Measurements from ENCODE around the gene TMEM72.

TMEM72 gene

GRCh38 chr10:44899450-44900080, 11.6 kb upstream of the TMEM72 start:
- no peak for TF ChIP-seq GATA3 (IDR thresholded peaks at IDR 0.05; ENCODE audit: low read depth, low read length)
- no peak for TF ChIP-seq GATA2 (IDR thresholded peaks at IDR 0.05; ENCODE audit: low read depth, low read length)

DNA sequence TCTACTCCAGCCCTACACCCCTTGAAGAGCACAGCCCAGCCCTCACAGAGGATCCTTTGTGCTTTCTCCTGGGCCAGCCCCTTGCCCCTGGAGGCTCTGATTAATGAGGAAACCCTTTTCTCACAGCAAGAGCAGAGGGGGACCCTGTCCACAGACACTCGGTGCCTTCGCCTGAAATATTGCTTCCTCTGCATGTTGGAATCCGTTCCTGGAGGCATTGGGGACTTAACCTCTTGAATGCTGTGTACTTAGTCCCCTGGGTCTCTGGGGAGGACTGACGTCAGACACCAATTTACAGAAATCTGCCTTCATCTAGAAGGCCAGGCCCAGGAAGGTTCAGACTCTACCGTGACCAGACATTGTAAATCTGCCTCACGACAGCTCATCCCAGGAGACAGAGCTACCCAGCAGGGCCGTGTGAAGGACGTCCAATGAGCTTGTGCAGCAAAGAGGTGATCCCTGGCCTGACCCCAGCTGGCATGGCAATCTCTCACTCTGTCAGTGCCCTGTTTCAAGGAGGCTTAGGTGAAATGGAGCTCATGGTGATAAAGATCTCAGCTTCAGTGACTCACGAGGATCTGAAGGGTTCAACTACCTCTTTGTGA, 8.1 kb upstream of the TMEM72 start:
- TF ChIP-seq GATA2 (IDR thresholded peaks at IDR 0.05; ENCODE audit: low read depth, low read length) (no peak), GATA3 (IDR thresholded peaks at IDR 0.05; ENCODE audit: low read depth, low read length) (no peak)

- no peak for TF ChIP-seq GATA2 (IDR thresholded peaks at IDR 0.05; ENCODE audit: low read depth, low read length)
- TF ChIP-seq GATA3 (IDR thresholded peaks at IDR 0.05; ENCODE audit: low read depth, low read length): no peak
These were observed 4.7 kb upstream of the TMEM72 start for GRCh38 chr10:44906486-44906885.

- TF ChIP-seq GATA2 (IDR thresholded peaks at IDR 0.05; ENCODE audit: low read depth, low read length) (no peak), GATA3 (IDR thresholded peaks at IDR 0.05; ENCODE audit: low read depth, low read length) (no peak)
These were observed 3.6 kb upstream of the TMEM72 start for GRCh38 chr10:44907556-44907955.

- no peak for TF ChIP-seq GATA3 (IDR thresholded peaks at IDR 0.05; ENCODE audit: low read depth, low read length)
- TF ChIP-seq GATA2 (IDR thresholded peaks at IDR 0.05; ENCODE audit: low read depth, low read length): no peak
These were observed 2.9 kb upstream of the TMEM72 start for GRCh38 chr10:44908066-44908749.

DNA sequence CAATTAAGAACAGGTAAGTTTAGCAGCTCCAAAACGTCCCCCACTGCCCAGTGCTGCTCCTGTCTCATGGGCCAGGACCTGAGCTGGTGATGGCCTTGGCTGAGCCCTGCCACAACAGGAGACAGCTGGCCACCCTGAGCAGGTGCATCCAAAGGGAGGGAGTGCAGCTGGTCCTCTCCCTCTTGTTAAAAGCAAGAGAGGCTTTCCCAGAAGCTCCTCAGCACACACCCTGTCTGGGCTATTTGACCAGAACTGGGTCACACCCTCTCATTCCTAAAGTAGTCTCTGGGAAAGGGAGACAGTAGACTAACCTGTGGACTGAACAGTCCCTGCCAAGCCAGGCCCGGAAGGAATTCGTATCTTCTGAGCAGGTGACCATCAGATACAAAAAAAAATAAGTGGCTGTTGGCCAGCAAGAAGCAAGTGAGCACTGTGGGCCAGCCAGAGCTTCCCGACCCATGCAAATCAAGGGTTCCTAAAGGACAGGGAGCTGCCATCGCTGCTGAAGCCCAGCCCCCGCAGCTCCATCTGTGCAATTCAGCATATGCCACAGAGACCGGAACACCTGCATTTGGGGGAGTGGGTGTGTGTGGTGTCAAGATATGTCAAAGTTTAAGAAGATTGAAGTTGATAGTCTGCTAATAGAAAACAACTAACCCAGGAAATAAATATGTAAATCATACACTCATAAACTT, 2.1 kb upstream of the TMEM72 start:
- no peak for TF ChIP-seq GATA3 (IDR thresholded peaks at IDR 0.05; ENCODE audit: low read depth, low read length)
- no peak for TF ChIP-seq GATA2 (IDR thresholded peaks at IDR 0.05; ENCODE audit: low read depth, low read length)

GRCh38 chr10:44909910-44910309, 1.2 kb upstream of the TMEM72 start:
- TF ChIP-seq GATA2 (IDR thresholded peaks at IDR 0.05; ENCODE audit: low read depth, low read length): no peak
- no peak for TF ChIP-seq GATA3 (IDR thresholded peaks at IDR 0.05; ENCODE audit: low read depth, low read length)

DNA sequence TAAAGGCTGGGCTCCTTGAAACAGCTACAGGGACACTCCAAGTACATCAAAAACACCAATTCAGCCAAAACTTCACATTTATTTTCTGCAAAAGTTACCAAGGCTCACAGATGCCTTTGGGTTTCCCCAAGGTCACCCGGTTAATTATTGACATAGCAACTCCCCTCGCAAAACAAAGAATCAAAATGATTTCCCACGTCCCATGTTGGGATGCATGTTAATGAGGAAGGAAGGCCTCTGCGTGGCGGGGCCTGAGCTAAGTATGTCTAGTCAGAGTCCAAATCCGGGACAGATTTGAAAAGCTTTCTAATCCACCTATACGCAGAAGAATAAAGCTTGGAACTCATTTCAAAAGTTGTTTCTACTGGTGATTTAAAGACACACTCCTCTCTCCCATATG, 535 bp upstream of the TMEM72 start:
- TF ChIP-seq GATA2 (IDR thresholded peaks at IDR 0.05; ENCODE audit: low read depth, low read length) (no peak), GATA3 (IDR thresholded peaks at IDR 0.05; ENCODE audit: low read depth, low read length) (no peak)

DNA sequence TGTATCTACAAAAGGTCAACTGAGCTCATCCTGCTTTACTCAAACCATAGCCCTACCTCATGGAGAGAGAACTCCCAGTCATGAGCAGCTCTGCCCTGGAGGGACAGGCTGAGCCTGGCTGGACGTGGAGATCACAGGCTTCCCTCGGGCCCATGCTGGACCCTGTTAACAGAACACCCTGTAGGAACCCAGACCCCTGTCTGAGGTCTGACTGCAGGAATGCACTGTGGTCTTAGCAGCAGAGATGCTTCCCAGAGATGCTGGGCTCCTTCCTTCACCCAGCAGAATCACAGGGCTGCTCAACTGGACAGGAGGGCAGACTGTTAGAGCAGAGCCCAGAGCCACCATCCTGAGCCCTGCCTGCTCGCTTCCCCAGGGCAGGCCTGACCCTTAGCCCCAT, 814 bp downstream of the TMEM72 start:
- TF ChIP-seq GATA2 (IDR thresholded peaks at IDR 0.05; ENCODE audit: low read depth, low read length) (no peak), GATA3 (IDR thresholded peaks at IDR 0.05; ENCODE audit: low read depth, low read length) (no peak)

GRCh38 chr10:44913350-44914081, 2.4 kb downstream of the TMEM72 start:
- TF ChIP-seq GATA2 (IDR thresholded peaks at IDR 0.05; ENCODE audit: low read depth, low read length): no peak
- no peak for TF ChIP-seq GATA3 (IDR thresholded peaks at IDR 0.05; ENCODE audit: low read depth, low read length)

DNA sequence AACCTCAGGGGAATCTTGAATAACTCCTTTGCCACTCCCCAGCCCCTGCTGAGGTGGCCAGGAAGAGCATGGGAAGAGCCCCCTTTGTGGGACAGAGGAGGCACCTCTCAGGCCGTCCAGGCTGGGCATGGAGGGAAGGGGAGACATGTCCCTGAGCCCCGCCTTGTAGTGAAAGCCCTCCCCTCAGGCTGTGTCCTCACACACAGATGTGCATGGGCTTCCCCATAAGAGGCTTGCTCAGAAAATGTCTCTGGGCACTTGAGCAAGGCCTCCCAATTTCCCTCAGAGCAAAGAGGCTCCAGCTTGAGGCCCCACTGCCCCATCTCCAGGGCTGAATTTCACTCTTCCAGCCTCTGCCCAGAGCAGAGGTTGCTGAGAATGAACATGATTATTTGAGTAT, 3.8 kb downstream of the TMEM72 start:
- TF ChIP-seq GATA3 (IDR thresholded peaks at IDR 0.05; ENCODE audit: low read depth, low read length): no peak
- no peak for TF ChIP-seq GATA2 (IDR thresholded peaks at IDR 0.05; ENCODE audit: low read depth, low read length)

- TF ChIP-seq GATA2 (IDR thresholded peaks at IDR 0.05; ENCODE audit: low read depth, low read length) (no peak), GATA3 (IDR thresholded peaks at IDR 0.05; ENCODE audit: low read depth, low read length) (no peak)
These were observed 5.3 kb downstream of the TMEM72 start for GRCh38 chr10:44916429-44916828.

DNA sequence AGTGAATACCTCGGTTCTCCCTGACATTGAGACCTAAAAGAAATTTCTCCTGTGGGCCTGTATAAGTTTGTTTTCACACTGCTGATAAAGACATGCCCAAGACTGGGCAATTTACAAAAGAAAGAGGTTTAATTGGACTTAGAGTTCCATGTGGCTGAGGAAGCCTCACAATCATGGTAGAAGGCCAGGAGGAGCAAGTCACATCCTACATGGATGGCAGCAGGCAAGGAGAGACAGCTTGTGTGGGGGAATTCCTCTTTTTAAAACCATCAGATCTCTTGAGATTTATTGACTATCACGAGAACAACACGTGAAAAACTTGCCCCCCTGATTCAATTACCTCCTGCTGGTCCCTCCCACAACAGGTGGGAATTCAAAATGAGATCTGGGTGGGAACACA, 6.7 kb downstream of the TMEM72 start:
- TF ChIP-seq GATA2 (IDR thresholded peaks at IDR 0.05; ENCODE audit: low read depth, low read length): no peak
- TF ChIP-seq GATA3 (IDR thresholded peaks at IDR 0.05; ENCODE audit: low read depth, low read length): no peak

GRCh38 chr10:44920252-44920651, 9.1 kb downstream of the TMEM72 start:
- TF ChIP-seq GATA2 (IDR thresholded peaks at IDR 0.05; ENCODE audit: low read depth, low read length): no peak
- no peak for TF ChIP-seq GATA3 (IDR thresholded peaks at IDR 0.05; ENCODE audit: low read depth, low read length)

Measured in SH-SY5Y (cell line).